ENCODE results near the gene DCAF10. TPM values are rescaled to one million over a fixed set of nuclear protein-coding genes. Genes with fewer than 3 reads are reported as not detected.

The DCAF10 gene
- total RNA-seq, 2 experiments from 2014 or later, result 12.8 to 20.8 TPM

DNA sequence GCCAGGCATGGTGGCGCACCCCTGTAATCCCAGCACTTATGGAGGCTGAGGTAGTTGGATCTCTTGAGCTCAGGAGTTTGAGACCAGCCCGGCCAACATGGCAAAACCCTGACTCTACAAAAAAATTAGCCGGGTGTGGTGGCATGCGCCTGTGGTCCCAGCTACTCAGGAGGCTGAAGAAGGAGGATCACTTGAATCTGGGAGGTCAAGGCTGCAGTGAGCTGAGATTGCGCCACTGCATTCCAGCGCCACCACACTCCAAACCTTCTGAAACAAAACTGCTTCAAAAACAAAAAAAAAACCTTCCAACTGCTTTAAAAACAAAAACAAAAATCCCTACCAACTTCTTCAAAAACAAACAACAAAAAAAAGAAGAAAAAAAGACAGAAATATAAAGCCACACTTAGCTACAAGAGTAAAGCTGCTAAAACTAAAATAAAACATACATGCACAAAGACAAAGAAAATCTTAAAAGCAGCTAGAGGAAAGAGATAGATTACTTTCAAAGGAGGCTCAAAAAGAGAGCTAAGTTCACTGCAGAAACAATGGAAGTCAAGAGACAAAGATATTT lies 11.4 kb downstream of the DCAF10 start:
- H3K4me3 ChIP-seq (ENCODE audit: low read depth, low read length, poor library complexity, severe bottlenecking), result no peak overlapping the region
- ChIA-PET POLR2A (interaction anchor here (0.6 to 2.2 kb wide), 14 partner anchors 8 to 904 kb away, joined by 3 to 7 read pairs (median 4); partner anchors contain the start of gene DCAF10), CTCF (ENCODE audit: unreplicated experiment) (no interaction called here)
- no TSS peak for BruUV-seq (replicated peaks)
- no peaks in the 10 kb centered on the region for H3K9me3 ChIP-seq (ENCODE audit: low read length)
- intact Hi-C loops (cut with micrococcal nuclease; ENCODE audit: unreplicated experiment), result no loop called here
- H3K36me3 ChIP-seq (ENCODE audit: insufficient read depth, low read length), result peaks cover 24% of the 10 kb centered on the region
- no peak overlapping the region for H3K27ac ChIP-seq (ENCODE audit: low read depth, low read length, poor library complexity, severe bottlenecking)
- no peaks in the 10 kb centered on the region for H4K20me1 ChIP-seq (ENCODE audit: insufficient read depth, low read length)
- TF ChIP-seq EZH2phosphoT487 (IDR thresholded peaks at IDR 0.05; ENCODE audit: borderline replicate concordance, low read depth, low read length), result no peak
- TF ChIP-seq, protein P1, sequence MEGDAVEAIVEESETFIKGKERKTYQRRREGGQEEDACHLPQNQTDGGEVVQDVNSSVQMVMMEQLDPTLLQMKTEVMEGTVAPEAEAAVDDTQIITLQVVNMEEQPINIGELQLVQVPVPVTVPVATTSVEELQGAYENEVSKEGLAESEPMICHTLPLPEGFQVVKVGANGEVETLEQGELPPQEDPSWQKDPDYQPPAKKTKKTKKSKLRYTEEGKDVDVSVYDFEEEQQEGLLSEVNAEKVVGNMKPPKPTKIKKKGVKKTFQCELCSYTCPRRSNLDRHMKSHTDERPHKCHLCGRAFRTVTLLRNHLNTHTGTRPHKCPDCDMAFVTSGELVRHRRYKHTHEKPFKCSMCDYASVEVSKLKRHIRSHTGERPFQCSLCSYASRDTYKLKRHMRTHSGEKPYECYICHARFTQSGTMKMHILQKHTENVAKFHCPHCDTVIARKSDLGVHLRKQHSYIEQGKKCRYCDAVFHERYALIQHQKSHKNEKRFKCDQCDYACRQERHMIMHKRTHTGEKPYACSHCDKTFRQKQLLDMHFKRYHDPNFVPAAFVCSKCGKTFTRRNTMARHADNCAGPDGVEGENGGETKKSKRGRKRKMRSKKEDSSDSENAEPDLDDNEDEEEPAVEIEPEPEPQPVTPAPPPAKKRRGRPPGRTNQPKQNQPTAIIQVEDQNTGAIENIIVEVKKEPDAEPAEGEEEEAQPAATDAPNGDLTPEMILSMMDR (conservative IDR thresholded peaks at IDR 0.05; ENCODE audit: low read length), result no peak
- no peak for DNase-seq (ENCODE audit: low spot score)
- H3K79me2 ChIP-seq (ENCODE audit: insufficient read depth, low read depth, low read length), result peaks cover 36% of the 10 kb centered on the region
- H3K4me1 ChIP-seq (ENCODE audit: insufficient read depth, low read length, poor library complexity, severe bottlenecking), result no peaks in the 10 kb centered on the region
- H2AFZ ChIP-seq (ENCODE audit: low read length), result no peak overlapping the region
- no peaks in the 10 kb centered on the region for H3K9me2 ChIP-seq (ENCODE audit: insufficient read depth, low read length)
- no peak overlapping the region for H3K4me2 ChIP-seq (ENCODE audit: low read length)

DNA sequence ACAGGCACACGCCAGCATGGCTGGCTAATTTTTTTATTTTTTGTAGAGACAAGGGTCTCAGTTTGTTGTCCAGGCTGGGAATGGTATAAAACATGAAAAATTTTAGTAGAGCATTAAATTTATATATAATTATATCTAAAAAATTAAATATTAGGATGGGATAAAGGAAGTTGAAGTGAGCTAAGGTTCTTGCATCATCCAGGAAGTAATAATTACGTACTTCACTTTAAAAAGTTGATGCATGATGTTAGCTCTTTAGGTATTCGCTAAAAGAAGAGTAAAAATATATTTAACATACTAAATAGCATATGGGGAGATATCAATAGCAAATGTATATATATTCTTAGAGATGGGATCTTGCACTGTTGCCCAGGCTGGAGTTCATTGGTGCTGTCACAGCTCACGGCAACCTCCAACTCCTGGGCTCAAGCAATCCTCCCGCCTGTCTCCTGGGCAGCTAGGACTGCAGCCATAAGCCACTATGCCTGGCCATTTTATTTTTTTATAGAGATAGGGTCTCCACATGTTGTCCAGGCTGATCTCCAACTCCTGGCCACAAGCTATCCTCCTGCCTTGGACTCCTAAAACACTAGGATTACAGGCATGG lies 12.3 kb downstream of the DCAF10 start:
- ChIA-PET CTCF (ENCODE audit: unreplicated experiment) (no interaction called here), POLR2A (interaction anchor here (0.6 to 2.2 kb wide), 9 partner anchors 7 to 108 kb away, joined by 3 to 7 read pairs (median 3); partner anchors contain the start of gene DCAF10)
- peaks cover 33% of the 10 kb centered on the region for H3K79me2 ChIP-seq (ENCODE audit: insufficient read depth, low read depth, low read length)

More for the DNA sequence above, 12.3 kb downstream of the DCAF10 start:
- Histone ChIP-seq H3K36me3 (ENCODE audit: insufficient read depth, low read length) (peaks cover 18% of the 10 kb centered on the region), H3K9me2 (ENCODE audit: insufficient read depth, low read length) (no peaks in the 10 kb centered on the region), H3K4me2 (ENCODE audit: low read length) (no peak overlapping the region), H3K27ac (ENCODE audit: low read depth, low read length, poor library complexity, severe bottlenecking) (no peak overlapping the region), H4K20me1 (ENCODE audit: insufficient read depth, low read length) (no peaks in the 10 kb centered on the region), H3K9me3 (ENCODE audit: low read length) (no peaks in the 10 kb centered on the region), H2AFZ (ENCODE audit: low read length) (no peak overlapping the region), H3K4me1 (ENCODE audit: insufficient read depth, low read length, poor library complexity, severe bottlenecking) (no peaks in the 10 kb centered on the region), H3K4me3 (ENCODE audit: low read depth, low read length, poor library complexity, severe bottlenecking) (no peak overlapping the region)
- DNase-seq (ENCODE audit: low spot score), result no peak
- TF ChIP-seq, protein P1 (conservative IDR thresholded peaks at IDR 0.05; ENCODE audit: low read length), result no peak
- no peak for TF ChIP-seq EZH2phosphoT487 (IDR thresholded peaks at IDR 0.05; ENCODE audit: borderline replicate concordance, low read depth, low read length)
- intact Hi-C loops (cut with micrococcal nuclease; ENCODE audit: unreplicated experiment), result no loop called here
- no TSS peak for BruUV-seq (replicated peaks)

All from OCI-LY7 (cell line).